Activated CD8-positive, alpha-beta memory T cell treated with anti-CD3 and anti-CD28 coated beads, Interleukin-2, amount 10 ng/mL, durations not matched to agents 7 days and 5 days (primary cell): ENCODE measurements around the gene C5orf58. TPM values are rescaled to one million over a fixed set of nuclear protein-coding genes. Genes with fewer than 3 reads are reported as not detected.

Experiments used
- ATAC-seq: fragments of 150-1000 bp; cut with Tn5 transposase; one replicate; pipeline ENCODE4 v1.10.0; 2021; ENCODE audit warnings: moderate library complexity
- CTCF ChIA-PET: fragments of 350-600 bp; sonication (Branson Sonifier 250); formaldehyde crosslinking; loops from one replicate; lab custom pipeline; 2021; ENCODE audit warnings: antibody characterized with exemption; lab: Charles Lee
- DNase-seq: peaks from one replicate; pipeline ENCODE4 v3.0.0-alpha.2; 2020
- H3K27ac Mint-ChIP-seq: one replicate; pipeline ENCODE4 v1.8.0; 2021; ENCODE audit warnings: mild to moderate bottlenecking, mixed read lengths
- H3K27me3 Mint-ChIP-seq: one replicate; pipeline ENCODE4 v1.8.0; 2021; ENCODE audit warnings: mixed read lengths
- H3K36me3 Mint-ChIP-seq: one replicate; pipeline ENCODE4 v1.8.0; 2021; ENCODE audit warnings: mild to moderate bottlenecking, mixed read lengths
- H3K4me1 Mint-ChIP-seq: one replicate; pipeline ENCODE4 v1.8.0; 2021; ENCODE audit warnings: mixed read lengths
- H3K4me3 Mint-ChIP-seq: one replicate; pipeline ENCODE4 v1.8.0; 2021; ENCODE audit warnings: mild to moderate bottlenecking, moderate library complexity, mixed read lengths
- H3K9me3 Mint-ChIP-seq: one replicate; pipeline ENCODE4 v1.8.0; 2022; ENCODE audit warnings: low read depth, mixed read lengths
- total RNA-seq, 2 experiments: library from RNA; stranded (reverse); gene quantifications; one replicate each; pipeline ENCODE4 v1.2.3, GENCODE V29; 2021

The C5orf58 gene
- total RNA-seq, 2 experiments from 2014 or later = not detected

DNA sequence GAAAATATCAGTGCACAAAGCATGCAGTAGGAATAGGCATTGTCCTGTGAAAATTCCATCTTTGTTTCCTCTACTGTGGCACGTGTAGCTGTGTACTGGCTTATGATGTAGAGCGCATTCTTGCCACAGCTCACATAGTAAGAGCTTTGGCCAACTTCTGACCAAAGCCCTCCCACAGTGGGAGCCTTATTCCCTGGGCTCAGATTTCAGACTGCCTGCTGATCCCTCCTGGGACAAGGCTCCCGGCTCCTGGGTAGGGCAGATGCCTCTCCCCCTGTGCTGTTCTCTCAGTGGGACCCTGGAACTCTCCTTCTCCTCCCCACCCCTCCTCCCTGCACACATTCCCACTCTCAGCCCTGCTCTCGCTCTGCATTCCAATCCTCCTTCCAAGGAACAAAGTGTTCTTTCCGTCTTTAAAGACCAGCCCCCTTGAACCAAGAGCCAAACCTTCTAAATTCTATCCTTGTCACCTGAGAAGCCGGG lies 47.3 kb downstream of the C5orf58 start:
- Mint-ChIP-seq H3K36me3 (peaks cover 68% of the 10 kb centered on the region), H3K9me3 (no peaks in the 10 kb centered on the region), H3K27ac (peak overlapping the region; percentile 88), H3K4me3 (peak overlapping the region; percentile 30), H3K27me3 (no peaks in the 10 kb centered on the region), H3K4me1 (peaks cover 93% of the 10 kb centered on the region)
- CTCF ChIA-PET = interaction anchor here (1.3 to 16.3 kb wide), 9 partner anchors 13 to 61 kb away, joined by 3 to 499 read pairs (median 8); partner anchors contain the start of gene LCP2
- ATAC-seq (no peak), DNase-seq (no peak)

DNA sequence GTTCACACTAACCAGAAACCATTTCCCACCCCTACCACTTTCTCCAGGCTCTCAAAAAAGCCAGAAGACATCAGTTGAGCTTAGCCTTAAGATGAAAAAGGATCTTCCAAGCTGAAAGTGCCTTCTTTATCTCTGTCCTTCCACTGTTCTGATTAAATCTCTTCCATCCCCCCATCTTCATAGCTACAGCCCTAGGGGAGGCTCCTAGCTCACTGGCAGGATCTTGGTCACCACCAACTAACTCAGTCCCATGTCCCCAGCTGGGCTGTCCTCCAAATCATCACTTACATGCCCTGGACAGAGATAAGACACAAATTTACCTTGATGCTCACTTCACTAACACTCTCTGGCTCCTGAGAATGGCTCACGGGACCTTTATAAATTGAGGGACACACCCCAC lies 50.5 kb downstream of the C5orf58 start:
- ATAC-seq = no peak
- CTCF ChIA-PET = interaction anchor here (1.1 to 4.5 kb wide), 10 partner anchors 9 to 57 kb away, joined by 3 to 35 read pairs (median 10); partner anchors contain the start of gene LCP2
- no peak for DNase-seq
- Mint-ChIP-seq H3K36me3 (peaks cover 72% of the 10 kb centered on the region), H3K9me3 (no peaks in the 10 kb centered on the region), H3K4me1 (peaks cover 96% of the 10 kb centered on the region), H3K27ac (peak overlapping the region; percentile 80), H3K27me3 (no peaks in the 10 kb centered on the region), H3K4me3 (peak overlapping the region; percentile 26)

DNA sequence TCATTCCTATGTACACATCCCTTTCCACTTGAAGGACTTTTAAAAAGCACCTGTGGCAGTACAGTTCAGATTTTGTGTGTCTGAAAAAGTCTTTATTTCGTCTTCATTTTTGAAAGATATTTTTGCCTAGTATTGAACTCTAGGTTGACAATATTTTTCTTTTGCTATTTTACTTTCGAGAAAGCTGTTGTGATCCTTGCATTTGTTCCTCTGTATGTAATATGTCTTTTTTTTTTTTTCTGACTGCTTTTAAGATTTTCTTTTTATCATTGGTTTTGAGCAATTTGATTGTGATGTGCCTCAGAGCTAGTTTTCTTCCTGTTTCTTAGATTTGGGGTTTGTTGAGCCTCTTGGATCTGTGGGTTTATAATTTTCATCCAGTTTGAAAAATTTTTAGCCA lies 51.4 kb downstream of the C5orf58 start:
- H3K27ac Mint-ChIP-seq = peak overlapping the region; percentile 76
- H3K4me3 Mint-ChIP-seq = peak overlapping the region; percentile 9
- H3K9me3 Mint-ChIP-seq = no peaks in the 10 kb centered on the region
- no peak for DNase-seq
- CTCF ChIA-PET = interaction anchor here (0.8 to 4.5 kb wide), 8 partner anchors 8 to 55 kb away, joined by 3 to 35 read pairs (median 5); no protein-coding TSS in a partner anchor
- no peaks in the 10 kb centered on the region for H3K27me3 Mint-ChIP-seq
- H3K4me1 Mint-ChIP-seq = peaks cover 99% of the 10 kb centered on the region
- ATAC-seq = no peak
- H3K36me3 Mint-ChIP-seq = peaks cover 81% of the 10 kb centered on the region

DNA sequence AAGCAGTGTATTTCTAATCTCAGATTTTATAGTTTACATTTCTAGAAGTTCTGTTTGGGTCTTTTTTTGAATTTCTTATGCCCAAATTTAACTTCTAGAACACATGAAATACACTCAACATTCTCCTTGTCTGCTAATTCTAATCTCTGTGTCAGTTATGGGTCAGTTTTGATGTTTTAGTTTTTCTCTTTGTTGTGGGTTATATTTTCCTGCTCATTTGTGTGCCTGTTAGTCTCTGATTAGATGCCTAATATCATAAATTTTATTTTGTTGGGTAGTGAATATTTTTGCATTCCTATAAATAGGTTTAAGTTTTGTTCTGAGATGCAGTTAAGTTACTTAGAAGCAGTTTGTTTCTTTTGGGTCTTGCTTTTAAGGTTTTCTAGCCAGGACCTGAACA lies 52.4 kb downstream of the C5orf58 start:
- Mint-ChIP-seq H3K27ac (peak overlapping the region; percentile 76), H3K27me3 (no peaks in the 10 kb centered on the region), H3K4me3 (peak overlapping the region; percentile 40), H3K9me3 (no peaks in the 10 kb centered on the region), H3K4me1 (peaks cover 99% of the 10 kb centered on the region), H3K36me3 (peaks cover 89% of the 10 kb centered on the region)
- CTCF ChIA-PET = interaction anchor here (1.3 to 22.2 kb wide), 5 partner anchors 7 to 54 kb away, joined by 5 to 499 read pairs (median 16); partner anchors contain the start of gene LCP2
- DNase-seq (no peak), ATAC-seq (no peak)

DNA sequence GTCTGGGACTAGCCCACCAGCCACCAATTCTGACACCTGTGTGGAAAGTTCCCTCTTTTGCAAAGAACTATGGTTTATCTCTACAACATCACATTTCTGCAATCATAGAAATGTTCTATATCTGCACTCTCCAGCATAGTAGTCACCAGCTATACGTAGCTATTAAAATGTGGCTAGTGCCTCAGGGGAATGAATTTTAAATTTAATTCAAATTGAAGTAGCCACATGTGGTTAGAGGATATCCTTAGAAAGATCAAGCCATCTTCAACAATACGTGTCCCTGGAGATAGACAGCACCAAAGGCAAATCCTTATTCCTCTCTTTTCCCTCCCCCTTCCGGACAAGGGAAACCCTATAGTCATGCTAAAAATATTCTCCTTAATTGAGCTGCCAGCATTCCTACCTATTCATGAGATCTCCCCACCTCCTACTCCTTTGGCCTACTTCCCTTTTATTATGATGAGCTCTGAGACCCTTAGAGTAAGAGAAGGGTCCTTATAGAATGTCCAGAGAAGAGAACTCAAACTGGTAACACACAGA lies 53.7 kb downstream of the C5orf58 start:
- CTCF ChIA-PET = interaction anchor here (1.1 to 22.2 kb wide), 4 partner anchors 11 to 60 kb away, joined by 4 to 499 read pairs (median 10); partner anchors contain the start of gene LCP2
- ATAC-seq (no peak), DNase-seq (no peak)
- Mint-ChIP-seq H3K36me3 (peaks cover 96% of the 10 kb centered on the region), H3K4me1 (peaks cover 100% of the 10 kb centered on the region), H3K27me3 (no peaks in the 10 kb centered on the region), H3K27ac (peak overlapping the region; percentile 76), H3K9me3 (no peaks in the 10 kb centered on the region), H3K4me3 (no peak overlapping the region)

DNA sequence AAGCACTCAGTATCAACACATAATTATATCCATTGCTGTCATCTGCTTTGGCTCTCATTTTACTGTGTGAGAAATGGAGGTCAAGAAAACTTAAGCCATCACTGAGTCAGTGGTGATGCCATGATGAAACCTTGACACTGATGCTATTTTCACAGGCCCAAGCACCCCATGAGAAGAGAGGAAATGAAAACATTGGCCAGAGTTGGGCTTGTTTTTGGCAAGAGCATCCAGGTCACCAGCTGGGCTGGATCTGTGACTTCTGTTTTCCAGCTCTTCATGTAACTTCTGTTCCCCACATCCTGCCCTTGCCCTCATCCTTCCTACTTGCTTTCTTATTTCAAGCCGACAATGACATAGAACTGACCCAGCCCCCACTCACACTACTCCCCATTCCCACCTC lies 54.7 kb downstream of the C5orf58 start:
- peak overlapping the region; percentile 78 for H3K27ac Mint-ChIP-seq
- no peaks in the 10 kb centered on the region for H3K9me3 Mint-ChIP-seq
- H3K27me3 Mint-ChIP-seq = no peaks in the 10 kb centered on the region
- ATAC-seq (peak; percentile 4), DNase-seq (no peak)
- CTCF ChIA-PET = interaction anchor here (1.0 to 22.2 kb wide), 6 partner anchors 10 to 52 kb away, joined by 3 to 499 read pairs (median 10); partner anchors contain the start of gene LCP2
- H3K36me3 Mint-ChIP-seq = peaks cover 96% of the 10 kb centered on the region
- peaks cover 100% of the 10 kb centered on the region for H3K4me1 Mint-ChIP-seq
- peak overlapping the region; percentile 95 for H3K4me3 Mint-ChIP-seq

DNA sequence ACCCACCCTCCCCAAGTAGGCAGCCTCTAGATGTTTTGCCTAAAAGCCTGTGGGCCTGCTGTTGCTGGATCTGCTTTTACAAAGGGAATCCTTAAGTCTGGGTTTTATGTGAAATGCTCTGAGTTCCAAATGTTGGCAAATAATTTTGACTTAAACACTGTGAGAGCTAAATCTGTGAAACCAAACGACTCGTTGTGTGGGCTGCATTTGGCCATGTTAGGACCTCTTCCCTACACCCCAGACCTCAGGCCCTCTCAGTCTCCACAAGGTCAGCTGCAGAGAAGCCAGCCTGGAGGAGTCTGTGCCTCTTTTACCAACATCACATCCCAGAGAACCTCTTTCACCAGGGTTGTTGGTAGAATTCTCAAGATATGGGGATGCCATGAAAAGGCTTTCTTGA lies 55.4 kb downstream of the C5orf58 start:
- Mint-ChIP-seq H3K4me3 (peak overlapping the region; percentile 95), H3K36me3 (peaks cover 98% of the 10 kb centered on the region), H3K4me1 (peaks cover 100% of the 10 kb centered on the region), H3K27me3 (no peaks in the 10 kb centered on the region), H3K27ac (peak overlapping the region; percentile 95), H3K9me3 (no peaks in the 10 kb centered on the region)
- DNase-seq (no peak), ATAC-seq (no peak)
- CTCF ChIA-PET = interaction anchor here (1.0 to 22.2 kb wide), 6 partner anchors 9 to 52 kb away, joined by 3 to 499 read pairs (median 10); partner anchors contain the start of gene LCP2

DNA sequence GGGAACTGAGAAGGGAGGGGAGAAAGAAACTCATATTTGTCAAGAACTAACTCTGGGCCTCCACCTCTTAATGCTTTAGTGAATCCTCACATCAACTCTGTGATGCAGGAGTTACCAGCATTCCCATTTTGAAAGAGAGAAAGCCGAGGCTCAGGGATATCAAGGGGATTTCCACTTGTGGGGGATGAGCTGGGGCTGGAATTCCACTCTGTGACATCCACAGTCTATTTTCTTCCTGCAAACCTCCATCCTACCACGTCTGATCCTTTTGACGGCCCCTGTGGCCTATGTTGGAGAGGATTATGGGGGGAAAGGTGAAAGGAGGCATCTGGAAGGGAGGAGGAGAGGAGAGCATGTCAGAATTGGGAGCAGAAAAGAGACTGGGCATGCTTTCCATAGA lies 55.8 kb downstream of the C5orf58 start:
- no peaks in the 10 kb centered on the region for H3K9me3 Mint-ChIP-seq
- CTCF ChIA-PET = interaction anchor here (3.1 to 22.2 kb wide), 3 partner anchors 9 to 44 kb away, joined by 16 to 499 read pairs (median 234); partner anchors contain the start of gene LCP2
- ATAC-seq = no peak
- H3K36me3 Mint-ChIP-seq = peaks cover 98% of the 10 kb centered on the region
- H3K4me3 Mint-ChIP-seq = peak overlapping the region; percentile 95
- H3K4me1 Mint-ChIP-seq = peaks cover 100% of the 10 kb centered on the region
- peak overlapping the region; percentile 95 for H3K27ac Mint-ChIP-seq
- DNase-seq = no peak
- H3K27me3 Mint-ChIP-seq = no peaks in the 10 kb centered on the region

DNA sequence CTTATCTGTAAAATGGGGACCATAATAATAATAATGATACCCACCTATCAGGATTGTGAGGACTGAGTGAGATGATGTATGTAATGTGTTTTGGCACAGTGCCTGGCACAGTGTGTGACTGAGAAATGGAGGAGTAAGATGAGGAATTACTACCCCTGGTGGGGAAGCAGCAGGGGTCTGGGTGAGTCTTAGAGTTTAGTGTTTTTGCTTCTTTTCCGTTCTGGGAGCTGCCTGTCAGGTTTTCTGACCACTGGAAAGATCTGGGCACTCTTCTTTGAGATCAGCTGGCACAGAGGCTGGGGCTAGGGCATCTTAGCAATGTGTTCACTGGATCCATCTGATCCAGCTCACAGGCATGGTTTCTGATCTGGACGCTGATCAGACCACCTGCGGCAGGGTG lies 56.3 kb downstream of the C5orf58 start:
- H3K4me1 Mint-ChIP-seq = peaks cover 97% of the 10 kb centered on the region
- ATAC-seq (no peak), DNase-seq (no peak)
- no peaks in the 10 kb centered on the region for H3K9me3 Mint-ChIP-seq
- CTCF ChIA-PET = interaction anchor here (0.9 to 22.2 kb wide), 3 partner anchors 17 to 50 kb away, joined by 3 to 499 read pairs (median 234); no protein-coding TSS in a partner anchor
- H3K4me3 Mint-ChIP-seq = peak overlapping the region; percentile 95
- H3K36me3 Mint-ChIP-seq = peaks cover 98% of the 10 kb centered on the region
- no peaks in the 10 kb centered on the region for H3K27me3 Mint-ChIP-seq
- H3K27ac Mint-ChIP-seq = peak overlapping the region; percentile 95

DNA sequence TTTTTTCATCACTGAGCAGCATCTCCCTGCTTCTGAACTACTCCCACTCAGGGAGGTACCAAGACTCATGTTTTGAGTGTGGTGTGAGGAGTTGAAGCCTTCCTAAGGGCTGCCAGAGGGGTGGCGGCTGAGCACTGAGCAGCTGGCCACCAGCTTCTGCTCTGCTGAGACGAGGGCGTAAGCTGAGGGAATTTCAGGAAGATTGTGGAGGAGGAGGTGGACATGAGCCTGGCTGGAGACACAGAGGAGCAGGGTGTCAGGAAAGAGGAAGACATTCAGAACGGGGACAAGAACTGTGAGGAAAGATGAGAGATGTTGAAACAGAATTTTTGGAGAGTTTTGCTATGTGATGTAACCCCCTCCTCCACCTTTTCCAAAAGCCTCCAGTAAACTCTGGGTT lies 57.0 kb downstream of the C5orf58 start:
- Mint-ChIP-seq H3K4me1 (peaks cover 92% of the 10 kb centered on the region), H3K9me3 (no peaks in the 10 kb centered on the region), H3K36me3 (peaks cover 98% of the 10 kb centered on the region), H3K27ac (peak overlapping the region; percentile 95), H3K27me3 (no peaks in the 10 kb centered on the region), H3K4me3 (peak overlapping the region; percentile 95)
- CTCF ChIA-PET = interaction anchor here (0.9 to 22.2 kb wide), 4 partner anchors 17 to 50 kb away, joined by 3 to 499 read pairs (median 176); no protein-coding TSS in a partner anchor
- ATAC-seq (no peak), DNase-seq (no peak)

DNA sequence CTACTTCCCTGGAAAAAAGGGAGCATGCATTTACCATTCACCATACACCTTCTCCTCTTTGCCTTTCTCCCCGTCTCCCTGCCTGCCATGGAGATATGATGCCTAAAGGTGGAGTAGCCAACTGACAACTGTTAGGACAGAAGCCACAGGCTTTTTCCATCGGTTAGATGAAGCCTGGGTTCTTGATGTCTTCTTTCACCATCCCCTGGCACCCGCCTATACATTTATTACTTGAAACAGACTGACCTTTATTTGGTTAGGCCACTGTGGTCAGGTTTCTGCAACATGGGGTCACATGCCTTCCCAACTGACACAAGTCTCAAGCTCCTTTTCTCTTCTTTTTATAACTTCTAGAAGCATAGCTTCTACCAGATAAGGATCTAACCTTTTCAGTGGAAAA lies 57.7 kb downstream of the C5orf58 start:
- no peaks in the 10 kb centered on the region for H3K9me3 Mint-ChIP-seq
- H3K36me3 Mint-ChIP-seq = peaks cover 98% of the 10 kb centered on the region
- ATAC-seq (no peak), DNase-seq (no peak)
- no peaks in the 10 kb centered on the region for H3K27me3 Mint-ChIP-seq
- CTCF ChIA-PET = interaction anchor here (0.7 to 22.2 kb wide), 7 partner anchors 8 to 1098 kb away, joined by 3 to 499 read pairs (median 35); no protein-coding TSS in a partner anchor
- H3K4me1 Mint-ChIP-seq = peaks cover 85% of the 10 kb centered on the region
- peak overlapping the region; percentile 95 for H3K27ac Mint-ChIP-seq
- peak overlapping the region; percentile 95 for H3K4me3 Mint-ChIP-seq

DNA sequence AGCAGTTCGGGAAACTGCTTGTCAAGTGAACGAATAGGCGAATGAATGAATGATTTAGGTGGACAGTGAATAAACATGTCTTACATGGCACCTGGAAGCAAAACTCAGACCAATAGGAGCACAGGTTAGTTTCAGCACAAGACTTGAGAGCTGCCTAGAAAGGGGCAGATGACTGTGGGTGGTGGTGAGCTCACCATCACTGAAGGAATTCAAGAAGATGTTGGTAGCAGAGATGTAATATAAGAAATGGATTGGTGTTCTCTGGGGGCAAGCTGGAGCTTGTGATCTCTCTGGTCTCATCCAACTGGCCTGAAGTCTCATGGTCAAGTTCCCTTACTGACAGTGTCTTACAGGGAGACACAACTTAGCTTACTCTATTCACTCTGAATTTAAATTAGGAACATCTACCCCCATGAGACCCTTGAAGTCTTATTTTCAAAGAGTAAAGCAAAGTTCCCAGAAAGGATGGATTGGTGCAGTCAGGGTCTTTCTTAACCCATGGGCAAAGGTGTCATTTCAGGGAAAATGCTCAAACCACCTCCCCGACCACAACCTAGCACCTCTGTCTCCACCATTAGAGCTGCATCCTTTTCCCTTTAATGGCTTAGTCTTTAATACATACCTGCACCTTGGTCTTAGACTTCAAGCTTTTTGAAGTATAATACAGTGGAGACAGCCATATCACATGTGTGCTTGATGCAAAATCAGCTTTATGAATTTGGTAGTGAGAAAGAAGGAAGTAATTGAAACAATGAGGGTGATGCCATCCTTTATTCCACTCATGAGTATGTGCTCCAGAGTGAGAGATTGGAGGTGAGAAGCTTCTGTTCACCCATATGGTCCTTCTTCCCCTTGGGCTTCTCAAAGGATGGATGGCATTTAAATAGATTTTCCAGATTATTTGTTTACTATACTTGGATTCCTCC lies 59.7 kb downstream of the C5orf58 start:
- H3K27me3 Mint-ChIP-seq = no peaks in the 10 kb centered on the region
- DNase-seq (peak; percentile 69), ATAC-seq (peak; percentile 4)
- peaks cover 98% of the 10 kb centered on the region for H3K36me3 Mint-ChIP-seq
- peaks cover 65% of the 10 kb centered on the region for H3K4me1 Mint-ChIP-seq
- peak overlapping the region; percentile 95 for H3K4me3 Mint-ChIP-seq
- H3K9me3 Mint-ChIP-seq = no peaks in the 10 kb centered on the region
- CTCF ChIA-PET = interaction anchor here (1.1 to 22.2 kb wide), 8 partner anchors 10 to 66 kb away, joined by 3 to 499 read pairs (median 23); no protein-coding TSS in a partner anchor
- H3K27ac Mint-ChIP-seq = peak overlapping the region; percentile 95
